ENCODE data around the gene SYNE1.

The SYNE1 gene

DNA sequence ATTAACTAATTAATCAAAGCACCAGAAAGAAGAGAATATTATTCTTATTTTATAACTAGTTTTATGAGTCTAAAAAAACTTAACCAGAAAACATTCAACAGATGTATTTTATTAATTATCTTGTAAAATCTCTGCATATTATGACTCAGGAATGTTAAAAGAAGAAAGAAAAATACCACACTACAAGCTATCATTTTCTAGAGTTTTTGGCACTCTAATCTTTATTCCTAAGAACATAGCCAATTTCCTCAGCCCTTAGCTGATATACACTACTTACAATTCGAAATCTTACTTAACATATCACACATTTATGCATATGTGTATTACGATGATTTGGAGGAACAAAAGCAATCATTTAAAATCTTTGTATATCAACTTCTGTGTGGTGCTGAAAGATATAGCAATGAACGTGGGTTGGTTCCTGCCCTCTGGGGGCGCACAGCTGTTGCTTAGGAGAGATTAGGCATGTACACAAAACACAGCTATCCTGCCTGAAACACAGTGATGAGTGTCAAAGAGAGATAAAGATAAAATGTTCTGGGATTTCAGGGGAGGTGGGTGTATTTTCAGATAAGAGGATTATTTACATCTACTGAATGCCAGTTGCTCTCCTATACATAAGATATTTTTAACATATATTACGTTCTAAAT is 404.5 kb downstream of the SYNE1 start:
- peak; percentile 34 for DNase-seq (ENCODE audit: low spot score)

DNA sequence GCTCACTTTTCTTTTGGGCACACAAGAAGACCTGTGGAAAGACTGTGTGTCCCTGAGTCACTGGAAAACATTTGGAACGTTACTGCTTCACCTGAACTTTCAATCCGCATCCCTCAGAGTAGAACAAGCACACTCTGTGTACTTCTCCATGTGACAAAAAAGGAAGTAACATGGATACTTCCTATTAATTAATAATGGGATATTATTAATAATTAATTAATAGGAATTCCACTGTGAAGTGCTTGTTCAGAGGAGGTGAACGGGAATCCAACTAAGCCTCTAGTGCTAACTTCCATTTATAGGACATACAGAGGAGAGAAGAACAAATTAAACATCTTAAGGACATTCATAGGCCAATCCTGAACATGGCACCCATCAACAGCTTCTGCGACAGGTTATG is 407.8 kb downstream of the SYNE1 start:
- no peak for DNase-seq (ENCODE audit: low spot score)

DNA sequence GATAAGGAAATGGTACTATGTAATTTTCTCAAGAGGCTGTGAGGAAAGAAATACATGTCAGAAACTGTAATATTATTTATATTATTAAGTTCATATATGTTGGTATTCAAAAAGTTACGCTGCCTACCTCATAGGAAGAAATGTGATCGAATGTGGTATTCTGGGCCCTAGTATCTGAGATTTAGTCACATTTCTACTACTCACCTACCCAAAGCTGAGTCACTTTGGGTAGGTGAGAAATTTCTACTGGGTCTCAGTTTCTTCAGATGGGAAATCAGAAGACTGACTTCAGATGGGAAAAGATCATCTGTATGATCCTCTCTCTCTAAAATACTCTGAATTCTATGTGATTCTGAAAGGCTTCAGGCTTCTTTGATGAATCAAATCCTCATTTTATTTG is 411.0 kb downstream of the SYNE1 start:
- DNase-seq (ENCODE audit: low spot score), result no peak

DNA sequence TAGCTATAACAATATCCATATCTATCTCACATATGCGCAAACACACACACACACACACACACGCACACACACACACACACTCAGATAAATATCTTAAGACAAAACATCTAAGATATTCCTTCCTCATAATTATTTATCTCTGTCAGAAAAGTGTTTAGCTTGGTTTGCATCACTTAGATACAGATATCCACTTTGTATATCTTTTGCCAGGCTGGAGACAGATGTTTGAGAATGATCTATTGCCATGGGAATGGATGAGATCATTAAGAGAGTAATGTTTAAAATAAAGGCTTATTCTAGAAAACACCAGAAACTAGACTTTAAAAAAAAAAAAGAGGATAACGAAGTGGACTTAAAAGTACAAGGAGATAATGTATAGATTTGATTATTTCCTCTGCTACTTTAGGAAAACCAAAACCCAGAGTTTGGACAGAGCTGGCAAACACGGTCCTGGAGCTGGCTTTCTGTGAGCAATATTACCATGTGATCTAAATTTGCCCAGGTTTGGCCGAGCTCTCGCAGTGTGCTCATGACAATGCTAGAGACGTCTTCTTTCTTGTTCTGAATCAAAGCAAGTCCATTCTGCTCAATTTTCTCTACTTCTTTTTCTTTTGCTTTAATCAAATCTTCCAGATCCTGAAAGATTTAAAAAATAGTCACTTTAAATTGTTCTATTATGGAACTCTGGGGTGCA is 411.8 kb downstream of the SYNE1 start:
- no peak for DNase-seq (ENCODE audit: low spot score)

DNA sequence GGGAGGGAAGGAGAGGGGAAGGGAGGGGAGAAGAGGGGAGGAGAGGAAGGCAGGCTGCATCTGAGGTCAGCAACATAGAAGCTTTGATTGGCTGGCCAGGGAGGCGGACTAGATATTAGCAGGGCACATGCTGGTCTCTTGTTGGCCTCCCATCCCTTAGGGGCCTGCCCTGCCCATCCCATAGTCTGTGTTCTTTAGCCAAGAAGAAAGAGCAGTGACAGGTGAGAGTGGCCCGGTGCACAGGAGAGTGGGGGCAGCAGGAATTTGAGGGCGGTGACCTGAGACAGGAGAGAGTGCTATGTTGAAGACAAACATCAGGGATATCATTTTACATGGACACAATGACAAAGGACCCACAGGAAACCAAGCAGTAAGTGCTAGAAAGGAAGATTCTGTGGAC is 413.5 kb downstream of the SYNE1 start:
- no peak for DNase-seq (ENCODE audit: low spot score)

DNA sequence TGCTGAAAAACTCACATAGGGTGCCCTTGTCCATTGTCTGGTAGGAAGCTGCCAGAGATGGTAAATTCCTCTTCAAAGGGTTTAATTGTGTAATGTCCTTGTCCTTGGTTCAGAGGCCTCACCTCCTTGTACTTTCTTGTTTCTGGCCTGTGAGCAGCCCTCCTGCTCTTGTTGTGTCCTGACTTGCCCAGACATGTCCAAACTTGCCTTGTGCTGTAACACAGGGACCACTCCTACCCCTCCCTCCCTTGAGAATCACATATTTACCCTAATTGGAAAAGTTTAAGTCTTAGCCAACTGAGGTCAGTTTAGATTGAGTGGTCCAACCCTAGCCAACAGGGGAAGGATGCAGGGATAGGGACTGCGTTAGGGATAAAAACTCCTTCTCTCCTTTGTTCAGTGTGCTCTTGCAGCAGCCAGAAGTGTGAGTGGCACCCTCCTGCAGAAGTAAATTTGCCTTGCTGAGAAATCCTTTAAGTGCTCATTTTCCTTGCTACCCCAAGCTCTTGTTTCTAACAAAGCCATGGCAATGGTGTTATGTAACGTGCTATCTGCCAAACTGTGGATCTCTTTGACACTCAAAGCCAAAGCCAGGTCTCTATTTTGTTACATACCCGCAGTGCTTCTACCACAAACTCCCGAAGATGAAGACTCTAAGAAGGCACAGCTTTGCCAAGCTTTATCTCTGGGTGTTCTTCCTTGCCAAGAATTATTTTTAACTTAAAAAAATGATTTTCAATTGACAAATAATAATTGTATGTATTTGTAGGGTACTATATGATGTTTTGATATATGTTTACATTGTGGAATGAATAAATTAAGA is 415.1 kb downstream of the SYNE1 start:
- no peak for DNase-seq (ENCODE audit: low spot score)

DNA sequence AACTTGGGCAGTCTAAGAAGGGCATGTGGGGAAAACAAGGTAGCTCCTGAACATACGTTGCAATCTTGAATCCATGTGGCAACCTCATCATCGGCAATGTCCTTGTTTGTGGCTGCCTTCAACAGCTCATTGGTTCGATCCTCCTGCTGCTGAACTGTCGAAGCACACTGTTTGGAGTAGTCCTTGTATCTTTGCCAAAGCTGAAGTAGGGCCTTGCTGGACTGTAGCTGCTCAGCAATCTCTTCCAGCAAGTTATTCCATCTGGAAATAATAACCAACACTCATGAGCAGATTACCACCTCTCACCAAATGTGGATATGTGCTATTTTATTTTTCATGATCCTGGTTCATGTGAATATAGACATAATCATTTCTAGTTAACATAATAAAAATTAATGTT is 416.4 kb downstream of the SYNE1 start:
- DNase-seq (ENCODE audit: low spot score), result peak; percentile 8

DNA sequence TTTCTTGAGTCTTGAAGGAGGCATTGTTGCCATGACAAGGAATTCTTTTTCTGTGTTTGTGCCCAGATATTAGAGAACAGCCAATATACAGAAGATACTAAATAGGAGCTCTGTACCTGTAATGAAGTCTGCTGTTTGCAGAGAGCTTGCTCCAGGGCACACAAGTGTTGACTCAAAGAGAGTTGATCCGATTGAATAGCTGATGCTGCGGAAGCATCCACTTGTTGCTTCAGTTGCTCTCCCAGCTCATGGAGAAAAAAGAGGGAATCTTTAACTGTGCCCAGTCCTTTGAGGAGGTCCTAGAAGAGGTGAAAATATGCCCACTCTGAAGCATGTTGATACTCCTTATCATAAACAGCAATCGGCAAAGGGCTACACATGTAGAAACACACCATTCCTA is 418.3 kb downstream of the SYNE1 start:
- no peak for DNase-seq (ENCODE audit: low spot score)

DNA sequence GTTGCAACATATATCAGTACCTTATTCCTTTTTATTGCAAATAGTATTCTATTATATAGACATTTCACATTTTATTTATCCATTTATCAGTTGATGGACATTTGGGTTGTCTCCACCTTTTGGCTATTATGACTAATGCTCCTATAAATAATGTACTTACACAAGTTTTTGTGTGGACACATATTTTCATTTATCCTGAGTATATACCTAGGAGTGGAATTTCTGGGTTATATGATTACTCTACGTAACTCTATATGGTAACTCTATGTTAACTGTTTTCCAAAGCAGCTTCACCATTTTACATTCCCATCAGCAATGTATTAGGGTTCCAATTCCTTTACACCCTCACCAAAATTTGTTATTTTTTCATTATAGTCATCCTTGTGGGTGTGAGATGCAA is 424.7 kb downstream of the SYNE1 start:
- DNase-seq (ENCODE audit: low spot score), result no peak

DNA sequence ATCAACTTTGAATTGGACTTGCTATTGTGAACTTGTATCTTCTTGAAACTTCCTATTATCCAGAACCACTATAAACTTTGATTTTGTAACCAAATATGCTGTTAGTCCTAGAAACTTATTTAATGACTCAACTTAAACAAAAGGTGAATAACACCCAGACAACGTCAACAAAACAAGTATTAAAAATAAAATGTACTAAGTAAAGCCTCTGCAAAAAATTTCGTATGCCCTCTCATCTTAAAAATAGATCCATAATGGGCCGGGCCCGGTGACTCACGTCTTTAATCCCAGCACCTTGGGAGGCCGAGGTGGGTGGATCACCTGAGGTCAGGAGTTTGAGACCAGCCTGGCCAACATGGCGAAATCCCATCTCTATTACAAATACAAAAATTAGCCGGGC is 428.0 kb downstream of the SYNE1 start:
- no peak for DNase-seq (ENCODE audit: low spot score)

DNA sequence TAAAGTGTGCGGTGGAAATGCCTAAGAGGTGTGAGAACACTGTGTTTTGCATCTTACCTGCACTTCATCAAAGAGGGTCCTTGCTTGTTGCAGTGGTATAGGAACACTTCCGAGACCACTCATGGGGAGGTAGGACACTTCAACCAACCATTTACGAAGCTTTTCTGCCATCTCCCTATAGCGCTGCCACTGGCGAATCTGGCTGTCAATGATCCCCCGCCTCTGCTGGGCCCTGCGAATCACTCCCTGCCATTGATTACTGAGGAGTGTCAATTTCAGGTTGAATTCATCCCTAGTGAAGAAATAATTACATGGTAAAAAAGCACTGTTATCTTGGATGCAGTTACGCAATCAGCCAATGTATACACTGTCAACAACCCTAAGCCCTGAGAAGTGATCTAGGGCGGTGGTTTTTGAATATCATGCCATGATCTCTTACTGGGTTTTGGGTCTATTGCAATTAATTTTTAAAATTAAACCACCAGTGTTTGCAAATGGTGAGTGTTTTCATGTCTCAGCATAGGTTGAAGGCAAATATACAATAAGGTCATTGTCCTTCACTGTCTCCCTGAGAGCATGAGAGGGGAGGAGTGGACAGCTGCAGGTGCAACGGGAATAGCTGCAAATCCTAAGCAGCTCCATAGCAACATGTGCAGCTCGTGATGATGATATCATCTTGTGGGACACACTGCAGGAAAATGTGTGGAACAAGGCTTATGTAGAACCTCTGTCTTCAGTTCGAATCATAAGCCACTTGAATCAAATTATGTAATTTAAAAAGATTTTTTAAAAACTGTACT is 429.0 kb downstream of the SYNE1 start:
- DNase-seq (ENCODE audit: low spot score), result no peak

DNA sequence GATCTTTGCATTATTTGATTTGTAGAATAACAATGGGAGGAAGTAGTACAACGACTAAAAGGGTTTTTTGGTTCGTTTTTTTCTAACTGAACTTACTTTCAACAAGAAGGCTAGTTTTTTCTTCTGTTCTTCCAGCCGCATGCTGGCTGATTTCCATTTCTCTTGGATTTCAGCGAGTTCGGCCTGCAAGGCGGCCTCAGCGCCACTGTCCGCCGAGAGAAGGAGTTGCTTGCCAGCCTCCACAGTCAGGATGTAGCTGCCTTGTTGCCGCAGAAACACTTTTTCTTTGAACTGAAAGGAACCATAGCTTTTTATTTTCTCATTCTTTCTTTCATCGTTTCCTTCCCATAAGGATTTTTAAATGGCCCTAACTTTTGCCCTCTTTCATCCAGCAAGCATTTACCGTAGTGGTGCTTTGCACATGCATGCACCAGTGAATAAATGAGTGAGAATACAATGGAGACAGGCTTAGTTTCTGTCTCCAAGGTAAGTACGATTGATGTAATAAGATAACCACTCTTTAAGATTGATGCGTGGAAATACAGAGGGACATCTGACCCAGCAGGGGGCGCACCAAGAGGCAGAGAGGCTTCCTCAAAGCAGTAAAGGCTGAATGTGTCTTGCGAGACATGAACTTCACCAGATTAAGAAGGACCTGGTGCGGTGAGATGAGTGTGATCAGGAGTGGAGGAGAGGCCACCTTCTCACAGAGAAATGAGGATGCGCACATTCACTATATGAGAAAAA is 430.9 kb downstream of the SYNE1 start:
- DNase-seq (ENCODE audit: low spot score), result peak; percentile 22

DNA sequence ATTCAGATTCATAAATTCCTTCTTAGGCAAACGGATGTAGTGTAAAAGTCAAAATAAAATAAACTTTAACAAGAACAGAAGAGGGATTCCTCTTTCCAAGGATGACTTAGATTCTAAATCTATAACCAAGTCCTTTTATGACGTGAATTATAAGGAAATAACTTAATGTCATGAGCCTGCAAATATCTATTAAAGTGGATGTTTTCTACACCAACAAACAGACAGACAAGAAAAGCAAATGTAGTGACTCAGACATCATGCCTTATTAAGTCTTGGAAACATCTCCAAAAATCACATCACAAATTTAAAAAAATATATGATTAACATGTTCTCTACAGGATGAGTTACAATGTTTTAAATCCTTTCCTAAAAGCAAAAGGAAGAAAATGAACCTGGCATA is 432.6 kb downstream of the SYNE1 start:
- no peak for DNase-seq (ENCODE audit: low spot score)

DNA sequence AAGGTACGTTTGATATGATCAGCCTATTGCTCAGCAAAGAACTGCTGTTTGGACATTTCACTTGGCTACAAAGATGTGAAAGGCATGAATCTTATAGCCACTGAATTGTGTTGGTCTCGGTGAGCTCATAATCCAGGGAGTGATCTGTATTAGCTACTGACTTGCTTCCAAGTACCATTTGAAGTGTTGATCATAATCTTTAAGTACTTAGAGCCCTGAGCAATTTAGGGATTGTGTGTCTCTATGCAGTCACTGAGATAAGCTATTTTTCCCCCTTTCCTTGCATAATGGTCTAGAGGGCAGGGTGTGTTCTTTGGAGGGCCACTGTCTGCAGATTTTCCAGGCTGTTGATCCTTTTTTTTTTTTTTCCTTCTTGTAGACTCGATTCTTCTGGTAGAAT is 436.0 kb downstream of the SYNE1 start:
- DNase-seq (ENCODE audit: low spot score), result no peak

DNA sequence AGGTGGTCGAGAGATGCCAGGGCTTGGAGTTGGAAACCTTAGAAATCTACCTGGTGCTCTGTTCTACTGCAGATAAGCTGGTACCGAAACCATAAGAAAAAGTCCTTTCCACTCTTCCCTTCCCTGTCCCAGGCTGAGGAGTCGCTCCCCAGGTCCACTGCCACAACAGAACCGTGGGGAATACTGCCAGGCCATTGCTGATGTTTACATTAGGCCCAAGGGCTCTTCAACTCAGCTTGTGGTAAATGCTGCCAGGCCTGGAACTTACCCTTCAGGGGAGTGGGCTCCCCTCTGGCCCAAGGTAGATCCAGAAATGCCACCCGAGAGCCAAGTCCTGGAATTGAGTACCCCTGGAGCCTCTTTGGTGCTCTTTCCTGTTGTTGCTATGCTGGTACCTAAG is 441.3 kb downstream of the SYNE1 start:
- no peak for DNase-seq (ENCODE audit: low spot score)

DNA sequence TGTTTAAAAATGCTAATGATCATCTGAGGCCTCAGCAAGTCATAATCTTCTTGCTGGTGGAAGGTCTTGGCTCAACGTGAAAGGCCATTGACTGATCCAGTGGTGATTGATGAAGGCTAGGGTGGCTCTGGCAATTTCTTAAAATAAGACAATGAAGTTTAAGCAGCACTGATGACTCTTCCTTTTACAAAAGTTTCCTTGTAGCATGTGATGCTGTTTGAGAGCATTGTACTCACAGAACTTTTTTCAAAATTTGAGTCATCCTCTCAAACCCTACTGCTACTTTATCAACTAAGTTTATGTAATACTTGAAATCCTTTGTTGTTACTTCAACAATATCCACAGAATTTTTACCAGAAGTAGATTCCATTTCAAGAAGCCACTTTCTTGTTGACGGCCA is 447.4 kb downstream of the SYNE1 start:
- DNase-seq (ENCODE audit: low spot score), result no peak

DNA sequence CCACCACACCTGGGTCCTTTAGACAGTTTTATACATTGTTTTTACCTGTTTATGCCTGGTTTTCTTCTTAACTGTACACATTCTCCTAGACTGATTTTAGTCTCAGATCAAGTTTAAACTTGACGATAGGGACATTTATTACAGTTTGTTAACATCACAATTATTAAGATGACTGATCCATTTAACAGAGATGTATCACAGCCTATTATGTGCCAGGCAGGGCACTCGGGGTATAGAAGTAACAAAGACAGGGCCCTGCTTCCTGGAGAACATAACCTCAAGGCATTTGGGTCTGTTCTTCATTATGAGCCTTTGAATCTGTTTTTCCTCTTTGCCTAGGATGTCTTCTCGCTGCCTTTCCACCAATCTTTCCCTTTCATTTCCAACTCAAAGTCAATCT is 449.2 kb downstream of the SYNE1 start:
- DNase-seq (ENCODE audit: low spot score), result no peak

DNA sequence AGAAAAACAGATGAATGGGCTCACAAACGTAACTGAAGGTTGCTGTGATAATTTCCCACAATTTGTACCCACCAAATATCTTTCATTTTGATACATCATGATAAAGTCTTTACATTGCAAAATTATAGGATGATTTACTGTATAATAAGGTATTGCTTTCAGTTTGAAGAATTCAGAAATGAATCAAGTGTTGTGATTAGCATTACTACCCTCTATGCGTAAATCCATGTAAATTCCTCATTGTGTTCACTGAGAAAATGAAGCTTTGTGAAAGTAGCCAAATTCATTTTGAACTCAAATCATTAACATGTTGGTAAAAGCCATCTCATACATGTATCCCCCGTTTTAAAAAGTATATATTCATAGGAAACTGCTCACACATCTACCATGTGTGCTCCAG is 450.3 kb downstream of the SYNE1 start:
- no peak for DNase-seq (ENCODE audit: low spot score)

DNA sequence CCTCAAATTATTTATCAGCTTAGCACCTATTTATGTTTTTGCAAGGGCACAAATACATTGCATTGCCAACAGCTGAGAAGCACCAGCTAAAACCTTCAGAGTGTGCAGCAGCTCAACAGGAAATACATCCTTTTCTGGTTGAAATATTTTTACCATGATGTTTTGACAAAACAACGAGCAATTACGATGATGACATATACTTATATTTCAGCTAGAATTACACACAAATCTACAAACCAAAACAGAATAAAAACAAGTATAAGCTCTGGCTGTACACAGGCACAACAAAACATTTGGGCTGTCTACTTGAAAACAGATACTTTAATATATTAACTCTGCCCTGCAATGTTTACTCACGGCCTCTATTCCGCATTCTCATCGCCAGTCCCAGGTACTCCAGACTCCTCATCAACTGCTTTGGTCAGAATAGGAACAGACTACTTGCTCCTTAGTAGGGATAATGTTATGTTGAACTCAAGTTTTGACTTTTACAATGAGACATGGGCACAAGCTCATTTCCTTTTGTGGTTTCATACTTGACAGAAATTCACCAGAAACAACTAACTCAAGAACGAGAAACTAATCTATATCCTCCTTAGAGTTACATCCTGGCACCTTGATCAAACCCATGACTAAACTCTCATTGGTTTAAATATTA is 452.1 kb downstream of the SYNE1 start:
- peak; percentile 7 for DNase-seq (ENCODE audit: low spot score)

DNA sequence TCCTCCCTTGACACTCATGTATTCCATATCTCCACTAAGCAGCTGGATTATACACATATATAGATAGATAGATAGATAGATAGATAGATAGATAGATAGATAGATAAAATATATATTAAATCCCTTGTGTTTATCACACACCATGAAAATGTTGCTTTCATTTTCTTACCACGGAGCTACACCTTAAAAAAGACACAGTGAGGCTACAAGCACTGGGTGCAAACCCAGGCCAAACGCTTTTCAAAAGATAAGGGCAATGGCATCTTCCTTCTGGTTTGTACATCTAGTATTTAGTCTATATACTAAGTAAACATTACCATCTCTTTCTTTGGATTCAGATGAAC is 452.6 kb downstream of the SYNE1 start:
- no peak for DNase-seq (ENCODE audit: low spot score)

DNA sequence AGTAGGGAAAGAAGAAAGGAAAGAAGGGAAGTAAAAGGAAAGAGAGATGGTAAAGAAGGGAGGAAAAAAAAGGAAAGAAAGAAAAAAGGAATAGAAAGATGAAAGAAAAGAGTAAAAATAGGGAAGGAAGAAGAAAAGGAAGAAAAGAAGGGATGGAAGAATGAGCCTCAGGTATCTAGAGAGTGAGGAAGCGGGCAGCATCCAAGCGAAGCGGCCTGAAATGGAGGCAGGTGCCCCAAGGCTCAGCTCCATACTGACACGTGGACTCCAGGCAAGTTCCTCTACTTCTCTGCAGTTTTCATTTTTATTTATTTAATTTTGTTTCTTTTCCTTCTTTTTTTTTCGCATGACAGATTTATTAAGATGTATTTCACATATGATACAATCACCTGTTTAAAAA is 456.6 kb downstream of the SYNE1 start:
- DNase-seq (ENCODE audit: low spot score), result no peak
